Pancreas (tissue), 10 donors: ENCODE data around the gene PPP1R14B. TPM values are rescaled to one million over a fixed set of nuclear protein-coding genes. Genes with fewer than 3 reads are reported as not detected.

ENCODE experiments used
- ATAC-seq, 4 donors: fragments of 200-7000 bp; cut with Tn5 transposase; one replicate each; pipeline versions ENCODE4 v1.8.0 to v1.9.1; 2020; ENCODE audit warnings: mild to moderate bottlenecking in 4 of 4, moderate library complexity in 4 of 4
- DNase-seq, 6 donors: peaks; one replicate each; pipeline ENCODE4 v3.0.0-alpha.2; 2020
- FAIRE-seq: peaks from 2 replicates; lab custom pipeline; 2012; peaks lifted over from hg19 to GRCh38; lab: Jason Lieb, UNC
- H3K27ac ChIP-seq, 4 donors: fragments of 200-600 bp; sonication (generic); 1 replicate in 3 of 4; 2 replicates in 1 of 4; pipeline versions ENCODE4 v1.5.0 to v1.8.0; 2020
- H3K27me3 ChIP-seq, 4 donors: fragments of 200-600 bp; one replicate each; pipeline ENCODE4 v1.8.0; 2021
- H3K36me3 ChIP-seq, 3 donors: fragments of 200-600 bp; sonication (generic) in 1 of 3; one replicate each; pipeline versions ENCODE4 v1.5.0 to v1.8.0; 2020 to 2021
- H3K4me1 ChIP-seq, 3 donors: fragments of 200-600 bp; one replicate each; pipeline ENCODE4 v1.8.0; 2021
- H3K4me3 ChIP-seq, 4 donors: fragments of 200-600 bp; sonication (generic) in 2 of 4; one replicate each; pipeline versions ENCODE4 v1.5.0 to v1.8.0; 2020 to 2021
- H3K9me3 ChIP-seq, 4 donors: fragments of 200-600 bp; one replicate each; pipeline ENCODE4 v1.8.0; 2021
- CTCF ChIP-seq, 4 donors: fragments of 200-600 bp; sonication (generic) in 3 of 4; IDR thresholded peaks; one replicate each; pipeline versions ENCODE4 v1.5.0 to v1.8.0; 2021; ENCODE audit warnings: antibody characterized with exemption in 4 of 4
- WGBS, 2 donors: extraction: QIAGEN DNeasy Blood & Tissue Kit; methylation state at CpG; one replicate each; pipeline ENCODE4 v1.1.7; 2013; 5-methylcytosine and 5-hydroxymethylcytosine counted together
- intact Hi-C, 3 donors: fragments of 100-400 bp; cut with DNase I; formaldehyde crosslinking; loops; one replicate each; pipeline versions ENCODE4 v1.11.1 to v1.14.2; 2022
- polyA plus RNA-seq, 2 donors: library from polyadenylated mRNA; stranded (reverse); fragments of 200-250 nt; gene quantifications; one replicate each; pipeline ENCODE4 v1.2.3, GENCODE V29; 2013
- total RNA-seq, 6 donors: library from RNA; stranded (reverse); fragmentation: NEBNext Ultra II Directional in 4 of 6; extraction: Animal tissue kit (Norgen Biotek cat#: 25700) in 4 of 6; gene quantifications; one replicate each; pipeline versions ENCODE4 v1.2.1 to v1.2.4, GENCODE V29; 2021 to 2023
- donor health status: healthy with polysubstance abuse.
- donor health status: DM: no; HTN: no; CAD: no; lungs with moderate emphysema.
- donor health status: DM: no; HTN: no; CAD: no.
- donor health status: control.
- donor health status: control.
- donor health status: Bipolar disorder and iron deficiency.
- donor health status: DM: yes; HTN: yes; CAD: no.
- donor health status: DM: no; HTN: no; CAD: no.
- donor health status: DM: no; HTN: no; CAD: no.
- donor health status: DM: yes; HTN: yes; CAD: no.

PPP1R14B gene
- total and polyA plus RNA-seq, 8 donors = 81.6 to 180 (median 119) TPM

GRCh38 chr11:64207256-64208085 is 39.3 kb downstream of the PPP1R14B start:
- no peaks in the 10 kb centered on the region for H3K27me3 ChIP-seq
- H3K4me1 ChIP-seq = peaks cover 0 to 3% (median 0%) of the 10 kb centered on the region in 3 donors
- DNase-seq = peak in 4 of 6 donors; percentile 36 to 74 (median 54)
- 78 to 79% methylated on average over 28 to 30 of the region's 30 CpGs for WGBS, 2 donors
- intact Hi-C loops = loop anchor here in 2 of 3 donors (5.0 to 10.0 kb wide), 3 partner anchors 55 to 87 kb away; partner anchors contain the start of gene KCNK4 (in 2 of the 2)
- no peak for TF ChIP-seq CTCF (IDR thresholded peaks at IDR 0.05)
- no peak for FAIRE-seq
- H3K4me3 ChIP-seq = peak overlapping the region in 1 of 4 donors; percentile 40
- H3K27ac ChIP-seq = peak overlapping the region in 3 of 4 donors; percentile 22 to 75 (median 68)
- ATAC-seq = peak in 3 of 4 donors; percentile 17 to 37 (median 35)
- no peaks in the 10 kb centered on the region for H3K9me3 ChIP-seq
- peaks cover 0 to 17% (median 15%) of the 10 kb centered on the region in 3 donors for H3K36me3 ChIP-seq

- FAIRE-seq = no peak
- WGBS, 2 donors = 81 to 83% methylated on average over 24 to 27 of the region's 27 CpGs
- Histone ChIP-seq H3K27me3 (no peaks in the 10 kb centered on the region), H3K9me3 (no peaks in the 10 kb centered on the region), H3K27ac (peak within 1 kb of the TSS in 2 of 4 donors; percentile 68 to 75), H3K4me1 (peaks cover 0 to 3% (median 0%) of the 10 kb centered on the region in 3 donors), H3K4me3 (peak within 1 kb of the TSS in 1 of 4 donors; percentile 40), H3K36me3 (peaks cover 0 to 22% (median 15%) of the 10 kb centered on the region in 3 donors)
- peak in 3 of 4 donors; percentile 32 to 54 (median 43) for ATAC-seq
- peak in 3 of 6 donors; percentile 50 to 60 (median 50) for DNase-seq
- intact Hi-C loops = loop anchor here in 2 of 3 donors (5.0 to 10.0 kb wide), 3 partner anchors 56 to 88 kb away; partner anchors contain the start of gene KCNK4 (in 2 of the 2)
- TF ChIP-seq CTCF (IDR thresholded peaks at IDR 0.05) = no peak
Measured at GRCh38 chr11:64206457-64207255, 40.1 kb downstream of the PPP1R14B start, which contains the start of gene FERMT3. FERMT3 (plus strand) TSS chr11:64206721; CDS start chr11:64207365, 644 bp downstream.

GRCh38 chr11:64204464-64204989 is 42.2 kb downstream of the PPP1R14B start:
- DNase-seq = peak; percentile 79 to 92 (median 87)
- Histone ChIP-seq H3K4me1 (peaks cover 0 to 3% (median 0%) of the 10 kb centered on the region in 3 donors), H3K36me3 (peaks cover 4 to 34% (median 15%) of the 10 kb centered on the region in 3 donors), H3K4me3 (no peak overlapping the region), H3K9me3 (no peaks in the 10 kb centered on the region), H3K27me3 (no peaks in the 10 kb centered on the region), H3K27ac (peak overlapping the region in 1 of 4 donors; percentile 4)
- FAIRE-seq = no peak
- peak; percentile 79 to 87 (median 82) for ATAC-seq
- intact Hi-C loops = loop anchor here in 1 of 3 donors (10.0 kb wide), 1 partner anchor 90 kb away; the partner anchor contains the start of gene KCNK4
- TF ChIP-seq CTCF (IDR thresholded peaks at IDR 0.05) = peak; percentile 27 to 48 (median 42)
- 23 to 27% methylated on average over 7 of the region's 7 CpGs for WGBS, 2 donors

- no peak overlapping the region for H3K4me3 ChIP-seq
- H3K36me3 ChIP-seq = peaks cover 4 to 34% (median 15%) of the 10 kb centered on the region in 3 donors
- WGBS, 2 donors = 79% methylated on average over 15 to 16 of the region's 16 CpGs
- H3K4me1 ChIP-seq = peaks cover 0 to 3% (median 0%) of the 10 kb centered on the region in 3 donors
- H3K27me3 ChIP-seq = no peaks in the 10 kb centered on the region
- FAIRE-seq = no peak
- no peak for DNase-seq
- H3K9me3 ChIP-seq = no peaks in the 10 kb centered on the region
- no peak overlapping the region for H3K27ac ChIP-seq
- no peak for TF ChIP-seq CTCF (IDR thresholded peaks at IDR 0.05)
- intact Hi-C loops = loop anchor here in 1 of 3 donors (10.0 kb wide), 1 partner anchor 91 kb away; the partner anchor contains the start of gene KCNK4
- no peak for ATAC-seq
Measured at GRCh38 chr11:64204080-64204440, 42.7 kb downstream of the PPP1R14B start.
